HEK293 (cell line): Measurements from ENCODE around the gene HLA-DQA1.

Experiments
- REPIN1 ChIP-seq: fragments of 450-650 bp; formaldehyde crosslinking; IDR thresholded peaks from 2 replicates; pipeline ENCODE4 v1.5.1; 2017; ENCODE audit warnings: missing biosample characterization, missing genetic modification characterization, low read depth
- ZNF394 ChIP-seq: fragments of 450-650 bp; formaldehyde crosslinking; IDR thresholded peaks from 2 replicates; pipeline ENCODE4 v1.5.1; 2016; ENCODE audit warnings: missing biosample characterization, missing genetic modification characterization, mild to moderate bottlenecking, moderate library complexity, borderline replicate concordance
- ZNF501 ChIP-seq: fragments of 450-650 bp; formaldehyde crosslinking; IDR thresholded peaks from 2 replicates; pipeline ENCODE4 v1.5.1; 2016; ENCODE audit warnings: missing biosample characterization, missing genetic modification characterization
- ZNF639 ChIP-seq: fragments of 450-650 bp; formaldehyde crosslinking; IDR thresholded peaks from 2 replicates; pipeline ENCODE4 v1.5.1; 2016; ENCODE audit warnings: missing biosample characterization, missing genetic modification characterization
- ZNF664 ChIP-seq: fragments of 450-650 bp; formaldehyde crosslinking; IDR thresholded peaks from 2 replicates; pipeline ENCODE4 v1.5.1; 2016; ENCODE audit warnings: missing biosample characterization, missing genetic modification characterization
- TF ChIP-seq, protein P1 (sequence below): fragments of 450-650 bp; formaldehyde crosslinking; IDR thresholded peaks from 2 replicates; pipeline ENCODE4 v1.5.1; 2016; ENCODE audit warnings: missing biosample characterization, missing genetic modification characterization

- TF ChIP-seq ZNF664 (no peak), ZNF394 (tag by site-specific recombination) (no peak), ZNF639 (tag by site-specific recombination) (no peak), ZNF501 (tag by site-specific recombination) (no peak), REPIN1 (tag by site-specific recombination) (no peak)
- TF ChIP-seq, protein P1, sequence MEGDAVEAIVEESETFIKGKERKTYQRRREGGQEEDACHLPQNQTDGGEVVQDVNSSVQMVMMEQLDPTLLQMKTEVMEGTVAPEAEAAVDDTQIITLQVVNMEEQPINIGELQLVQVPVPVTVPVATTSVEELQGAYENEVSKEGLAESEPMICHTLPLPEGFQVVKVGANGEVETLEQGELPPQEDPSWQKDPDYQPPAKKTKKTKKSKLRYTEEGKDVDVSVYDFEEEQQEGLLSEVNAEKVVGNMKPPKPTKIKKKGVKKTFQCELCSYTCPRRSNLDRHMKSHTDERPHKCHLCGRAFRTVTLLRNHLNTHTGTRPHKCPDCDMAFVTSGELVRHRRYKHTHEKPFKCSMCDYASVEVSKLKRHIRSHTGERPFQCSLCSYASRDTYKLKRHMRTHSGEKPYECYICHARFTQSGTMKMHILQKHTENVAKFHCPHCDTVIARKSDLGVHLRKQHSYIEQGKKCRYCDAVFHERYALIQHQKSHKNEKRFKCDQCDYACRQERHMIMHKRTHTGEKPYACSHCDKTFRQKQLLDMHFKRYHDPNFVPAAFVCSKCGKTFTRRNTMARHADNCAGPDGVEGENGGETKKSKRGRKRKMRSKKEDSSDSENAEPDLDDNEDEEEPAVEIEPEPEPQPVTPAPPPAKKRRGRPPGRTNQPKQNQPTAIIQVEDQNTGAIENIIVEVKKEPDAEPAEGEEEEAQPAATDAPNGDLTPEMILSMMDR, result no peak
These were observed 6.7 kb downstream of the HLA-DQA1 start for GRCh38 chr6:32643904-32644303.
